HL-60 (cell line): Measurements from ENCODE around the gene BPIFB4.

Source experiments
- DNase-seq, 2 experiments: peaks; one replicate each; pipeline ENCODE4 v3.0.0-alpha.2; 2010 to 2020; ENCODE audit warnings: low read depth in 1 of 2, low spot score in 1 of 2
- H3K27ac ChIP-seq: fragments of 250-450 bp; sonication (Bioruptor Pico); replicated peaks from 2 replicates; pipeline ENCODE4 v1.5.1; 2020; ENCODE audit warnings: mild to moderate bottlenecking, moderate library complexity
- H3K27me3 ChIP-seq: fragments of 250-450 bp; sonication (Bioruptor Pico); 2 replicates; pipeline ENCODE4 v1.5.1; 2021; ENCODE audit warnings: mild to moderate bottlenecking, moderate library complexity; ENCODE audit not compliant: insufficient read depth, poor library complexity, severe bottlenecking
- H3K4me3 ChIP-seq: replicated peaks from 2 replicates; pipeline ENCODE4 v1.5.1; 2011; ENCODE audit warnings: mild to moderate bottlenecking, control low read depth, low read length; ENCODE audit not compliant: insufficient read depth
- CTCF ChIP-seq: IDR thresholded peaks from one replicate; pipeline ENCODE4 v1.5.1; 2011; ENCODE audit warnings: low read length, control low read depth, inconsistent platforms; ENCODE audit not compliant: insufficient read depth
- GABPA ChIP-seq: IDR thresholded peaks from 2 replicates; pipeline ENCODE4 v1.6.1; 2012; ENCODE audit warnings: low read depth
- POLR2AphosphoS5 ChIP-seq: IDR thresholded peaks from 2 replicates; pipeline ENCODE4 v1.6.1; 2012; ENCODE audit warnings: low read depth
- REST ChIP-seq: IDR thresholded peaks from 2 replicates; pipeline ENCODE4 v1.6.1; 2012; ENCODE audit warnings: low read depth; ENCODE audit not compliant: insufficient replicate concordance
- SPI1 ChIP-seq: IDR thresholded peaks from 2 replicates; pipeline ENCODE4 v1.6.1; 2012; ENCODE audit warnings: low read depth, mild to moderate bottlenecking, borderline replicate concordance

Gene BPIFB4

GRCh38 chr20:33054381-33054780, 25.1 kb upstream of the BPIFB4 start:
- TF ChIP-seq SPI1 (no peak), CTCF (no peak), GABPA (no peak), REST (no peak), POLR2AphosphoS5 (no peak)
- Histone ChIP-seq H3K27ac (no peak overlapping the region), H3K27me3 (no peaks in the 10 kb centered on the region), H3K4me3 (no peak overlapping the region)
- no peak for DNase-seq

GRCh38 chr20:33054791-33055190, 24.7 kb upstream of the BPIFB4 start:
- DNase-seq = no peak
- no peaks in the 10 kb centered on the region for H3K27me3 ChIP-seq
- TF ChIP-seq POLR2AphosphoS5 (no peak), GABPA (no peak), REST (no peak), CTCF (no peak), SPI1 (no peak)
- H3K27ac ChIP-seq = no peak overlapping the region
- H3K4me3 ChIP-seq = no peak overlapping the region

- Histone ChIP-seq H3K4me3 (no peak overlapping the region), H3K27me3 (no peaks in the 10 kb centered on the region), H3K27ac (no peak overlapping the region)
- TF ChIP-seq CTCF (no peak), REST (no peak), SPI1 (no peak), POLR2AphosphoS5 (no peak), GABPA (no peak)
- no peak for DNase-seq
Measured at GRCh38 chr20:33059136-33059535, 20.3 kb upstream of the BPIFB4 start.
